Osteocyte (in vitro differentiated cells): ENCODE measurements around the gene TRIM44. TPM values are rescaled to one million over a fixed set of nuclear protein-coding genes. Genes with fewer than 3 reads are reported as not detected.

ENCODE experiments used
- DNase-seq: peaks from one replicate; pipeline ENCODE4 v3.0.0; 2021; ENCODE audit warnings: mixed read lengths; ENCODE audit not compliant: unreplicated experiment; ENCODE audit errors: extremely low spot score
- H3K27ac Mint-ChIP-seq: one replicate; pipeline ENCODE4 v1.8.0; 2021; ENCODE audit warnings: mild to moderate bottlenecking, mixed read lengths; ENCODE audit not compliant: unreplicated experiment
- H3K27me3 Mint-ChIP-seq: one replicate; pipeline ENCODE4 v1.8.0; 2021; ENCODE audit warnings: mixed read lengths; ENCODE audit not compliant: unreplicated experiment
- H3K36me3 Mint-ChIP-seq: one replicate; pipeline ENCODE4 v1.8.0; 2021; ENCODE audit warnings: mixed read lengths; ENCODE audit not compliant: unreplicated experiment
- H3K4me1 Mint-ChIP-seq: one replicate; pipeline ENCODE4 v1.8.0; 2021; ENCODE audit warnings: mixed read lengths; ENCODE audit not compliant: unreplicated experiment
- H3K4me3 Mint-ChIP-seq: one replicate; pipeline ENCODE4 v1.8.0; 2021; ENCODE audit warnings: mild to moderate bottlenecking, moderate library complexity, mixed read lengths; ENCODE audit not compliant: unreplicated experiment
- H3K9me3 Mint-ChIP-seq: one replicate; pipeline ENCODE4 v1.8.0; 2021; ENCODE audit warnings: mixed read lengths; ENCODE audit not compliant: unreplicated experiment
- CTCF ChIP-seq: fragments of 200-600 bp; sonication (generic); IDR thresholded peaks from 2 replicates; pipeline ENCODE4 v1.5.0; 2021; ENCODE audit warnings: antibody characterized with exemption, mild to moderate bottlenecking, moderate library complexity
- total RNA-seq: library from RNA; stranded (reverse); gene quantifications from 2 replicates; pipeline ENCODE4 v1.2.1, GENCODE V29; 2021

Gene TRIM44
- total RNA-seq, 1 donor from 2014 or later = 79.9 TPM

GRCh38 chr11:35796562-35796961 lies 134.0 kb downstream of the TRIM44 start:
- Mint-ChIP-seq H3K4me1 (peaks cover 63% of the 10 kb centered on the region), H3K27ac (peak overlapping the region; percentile 59), H3K9me3 (no peaks in the 10 kb centered on the region), H3K36me3 (peaks cover 4% of the 10 kb centered on the region), H3K4me3 (no peak overlapping the region), H3K27me3 (no peaks in the 10 kb centered on the region)
- no peak for TF ChIP-seq CTCF
- DNase-seq = no peak

GRCh38 chr11:35798423-35798822 lies 135.8 kb downstream of the TRIM44 start:
- H3K4me1 Mint-ChIP-seq = peaks cover 54% of the 10 kb centered on the region
- H3K9me3 Mint-ChIP-seq = no peaks in the 10 kb centered on the region
- H3K27me3 Mint-ChIP-seq = no peaks in the 10 kb centered on the region
- DNase-seq = no peak
- peaks cover 2% of the 10 kb centered on the region for H3K36me3 Mint-ChIP-seq
- peak overlapping the region; percentile 50 for H3K27ac Mint-ChIP-seq
- H3K4me3 Mint-ChIP-seq = no peak overlapping the region
- no peak for TF ChIP-seq CTCF

- Mint-ChIP-seq H3K9me3 (no peaks in the 10 kb centered on the region), H3K36me3 (peaks cover 2% of the 10 kb centered on the region), H3K27me3 (no peaks in the 10 kb centered on the region), H3K27ac (no peak overlapping the region), H3K4me1 (peaks cover 54% of the 10 kb centered on the region), H3K4me3 (no peak overlapping the region)
- no peak for TF ChIP-seq CTCF
- DNase-seq = no peak
Observed at GRCh38 chr11:35798983-35799382, 136.4 kb downstream of the TRIM44 start.

- no peak for TF ChIP-seq CTCF
- no peak overlapping the region for H3K27ac Mint-ChIP-seq
- H3K36me3 Mint-ChIP-seq = peaks cover 2% of the 10 kb centered on the region
- peaks cover 49% of the 10 kb centered on the region for H3K4me1 Mint-ChIP-seq
- H3K4me3 Mint-ChIP-seq = no peak overlapping the region
- H3K27me3 Mint-ChIP-seq = no peaks in the 10 kb centered on the region
- DNase-seq = no peak
- no peaks in the 10 kb centered on the region for H3K9me3 Mint-ChIP-seq
Observed at GRCh38 chr11:35799655-35800054, 137.1 kb downstream of the TRIM44 start.

- H3K4me3 Mint-ChIP-seq = no peak overlapping the region
- no peak for DNase-seq
- no peaks in the 10 kb centered on the region for H3K9me3 Mint-ChIP-seq
- H3K27ac Mint-ChIP-seq = no peak overlapping the region
- TF ChIP-seq CTCF = no peak
- H3K36me3 Mint-ChIP-seq = peaks cover 2% of the 10 kb centered on the region
- H3K4me1 Mint-ChIP-seq = peaks cover 33% of the 10 kb centered on the region
- no peaks in the 10 kb centered on the region for H3K27me3 Mint-ChIP-seq
Observed at GRCh38 chr11:35800970-35801953, 138.7 kb downstream of the TRIM44 start.
